Omental fat pad (tissue), 4 donors: ENCODE measurements around the gene VAV3. TPM values are rescaled to one million over a fixed set of nuclear protein-coding genes. Genes with fewer than 3 reads are reported as not detected.
"Not testable (repeated sequence)": the region's sequence is repeated elsewhere in the genome, so short reads cannot be mapped to it uniquely, and the experiment has no call there.

Source experiments
- ATAC-seq: fragments of 150-250 bp; one replicate; pipeline ENCODE4 v1.9.1; 2016; ENCODE audit warnings: mild to moderate bottlenecking, moderate library complexity; ENCODE audit not compliant: low FRiP score
- DNase-seq: peaks from one replicate; pipeline ENCODE4 v3.0.0-alpha.2; 2019; ENCODE audit warnings: low spot score
- CTCF ChIP-seq, 3 donors: fragments of 450-650 bp; IDR thresholded peaks; one replicate each; pipeline ENCODE4 v1.5.1; 2016 to 2017; ENCODE audit warnings: antibody characterized with exemption in 3 of 3, mild to moderate bottlenecking in 3 of 3, moderate library complexity in 2 of 3
- total RNA-seq, 4 donors: library from RNA; depleted of rRNA; stranded (reverse); fragments of >200 nt; gene quantifications; one replicate each; pipeline ENCODE4 v1.1.0, GENCODE V29; 2016

The VAV3 gene
- total RNA-seq, 4 donors from 2014 or later: 5.4 to 10.9 (median 10.2) TPM

- ATAC-seq (no peak), DNase-seq (no peak)
- no peak for TF ChIP-seq CTCF (IDR thresholded peaks at IDR 0.05)
Observed at GRCh38 chr1:107653765-107654164, 311.2 kb downstream of the VAV3 start.

- TF ChIP-seq CTCF (IDR thresholded peaks at IDR 0.05): no peak
- ATAC-seq (no peak), DNase-seq (no peak)
Observed at GRCh38 chr1:107653005-107653404, 312.0 kb downstream of the VAV3 start.

DNA sequence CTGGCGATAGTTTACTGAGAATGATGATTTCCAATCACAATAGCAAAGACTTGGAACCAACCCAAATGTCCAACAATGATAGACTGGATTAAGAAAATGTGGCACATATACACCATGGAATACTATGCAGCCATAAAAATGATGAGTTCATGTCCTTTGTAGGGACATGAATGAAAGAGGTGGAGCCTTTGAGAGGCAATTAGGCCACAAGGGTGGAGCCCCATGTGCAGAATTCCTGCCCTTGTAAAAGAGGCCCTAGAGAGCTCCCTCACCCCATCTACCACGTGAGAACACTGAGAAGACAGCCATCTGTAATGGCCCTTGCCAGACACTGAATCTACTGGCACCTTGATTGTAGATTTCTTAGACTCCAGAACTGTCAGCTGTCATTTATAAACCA is 314.2 kb downstream of the VAV3 start:
- not testable (repeated sequence) for ATAC-seq, DNase-seq

- TF ChIP-seq CTCF (IDR thresholded peaks at IDR 0.05): no peak
- DNase-seq: no peak
- ATAC-seq: no peak
Observed at GRCh38 chr1:107649023-107649422, 316.0 kb downstream of the VAV3 start.

DNA sequence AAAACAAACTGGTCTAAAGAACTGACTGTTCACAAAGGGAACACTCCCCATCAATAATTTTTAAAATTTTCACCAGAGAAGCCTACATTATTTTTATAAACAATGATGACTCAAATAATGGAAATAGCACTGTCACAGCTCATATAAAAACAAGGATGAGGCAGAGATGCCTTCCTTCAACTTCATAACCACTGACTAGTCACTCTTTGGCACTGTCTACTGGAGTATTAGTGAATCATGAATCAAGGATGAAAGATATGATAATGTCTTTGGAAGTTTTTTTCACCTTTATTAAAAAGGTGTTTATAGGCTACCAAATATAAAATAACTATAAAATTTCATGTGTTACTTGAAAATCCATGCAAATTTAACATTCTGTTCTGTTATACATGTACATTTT is 316.9 kb downstream of the VAV3 start:
- TF ChIP-seq CTCF (IDR thresholded peaks at IDR 0.05): no peak
- peak; percentile 92 for ATAC-seq
- DNase-seq: no peak

DNA sequence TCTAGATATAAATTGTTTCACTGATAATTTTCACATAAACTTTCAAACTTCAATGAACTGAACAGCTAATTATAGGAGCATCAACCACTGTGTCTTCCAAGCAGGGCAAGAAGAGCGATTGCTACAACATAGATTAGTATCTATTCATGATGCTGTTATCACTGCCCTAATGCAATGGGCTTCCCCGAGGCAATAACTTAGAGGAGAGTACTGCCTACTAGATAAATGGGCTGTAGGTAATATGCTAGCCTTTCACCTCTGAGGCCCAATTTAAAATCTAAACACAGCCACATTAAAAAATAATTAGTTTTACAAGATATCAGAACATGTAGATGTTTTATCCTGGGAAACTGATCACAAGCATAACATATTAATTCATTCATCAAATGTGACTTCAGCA is 318.0 kb downstream of the VAV3 start:
- TF ChIP-seq CTCF (IDR thresholded peaks at IDR 0.05): no peak
- no peak for ATAC-seq
- DNase-seq: no peak

GRCh38 chr1:107643766-107644165 is 321.2 kb downstream of the VAV3 start:
- ATAC-seq (no peak), DNase-seq (no peak)
- no peak for TF ChIP-seq CTCF (IDR thresholded peaks at IDR 0.05)

- TF ChIP-seq CTCF (IDR thresholded peaks at IDR 0.05): no peak
- ATAC-seq: no peak
- no peak for DNase-seq
Observed at GRCh38 chr1:107640207-107640606, 324.8 kb downstream of the VAV3 start.
